ENCODE results near the gene CST3.
A peak's percentile ranks its signal among the peaks of the same experiment; 100 is the strongest.

Gene CST3

DNA sequence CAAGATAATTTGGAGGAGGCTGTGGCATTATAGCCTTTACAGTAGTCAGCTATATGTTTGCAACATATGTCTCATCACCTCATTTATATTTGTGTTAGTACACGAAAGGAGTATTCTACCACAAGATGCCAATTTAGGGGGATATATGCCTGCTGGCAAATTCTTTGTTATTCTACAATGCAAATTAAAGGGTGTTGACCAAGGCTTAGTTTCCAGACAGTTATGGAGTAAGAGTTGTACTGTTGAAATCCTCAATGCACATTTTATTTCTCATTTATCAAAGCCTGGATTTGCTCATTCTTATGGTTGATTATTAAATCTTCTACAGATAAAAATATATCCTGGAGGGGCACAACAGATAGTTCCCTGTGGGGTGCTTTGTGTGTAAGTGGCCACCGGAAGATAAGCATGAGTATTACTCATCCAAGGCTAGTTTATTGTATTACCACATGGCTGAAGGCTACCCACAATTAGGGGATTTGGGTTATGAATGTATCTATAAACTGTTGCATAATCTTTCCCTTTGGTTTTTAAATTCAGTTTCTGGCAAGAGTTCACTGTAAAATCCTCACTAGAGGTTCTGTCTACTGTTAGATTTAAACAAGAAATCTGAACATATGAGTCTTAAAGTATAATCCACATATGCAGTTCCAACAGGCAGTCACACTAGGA, 41.0 kb downstream of the CST3 start:
- peak; percentile 39 for DNase-seq (ENCODE audit: low read depth)
- TF ChIP-seq, protein P1, sequence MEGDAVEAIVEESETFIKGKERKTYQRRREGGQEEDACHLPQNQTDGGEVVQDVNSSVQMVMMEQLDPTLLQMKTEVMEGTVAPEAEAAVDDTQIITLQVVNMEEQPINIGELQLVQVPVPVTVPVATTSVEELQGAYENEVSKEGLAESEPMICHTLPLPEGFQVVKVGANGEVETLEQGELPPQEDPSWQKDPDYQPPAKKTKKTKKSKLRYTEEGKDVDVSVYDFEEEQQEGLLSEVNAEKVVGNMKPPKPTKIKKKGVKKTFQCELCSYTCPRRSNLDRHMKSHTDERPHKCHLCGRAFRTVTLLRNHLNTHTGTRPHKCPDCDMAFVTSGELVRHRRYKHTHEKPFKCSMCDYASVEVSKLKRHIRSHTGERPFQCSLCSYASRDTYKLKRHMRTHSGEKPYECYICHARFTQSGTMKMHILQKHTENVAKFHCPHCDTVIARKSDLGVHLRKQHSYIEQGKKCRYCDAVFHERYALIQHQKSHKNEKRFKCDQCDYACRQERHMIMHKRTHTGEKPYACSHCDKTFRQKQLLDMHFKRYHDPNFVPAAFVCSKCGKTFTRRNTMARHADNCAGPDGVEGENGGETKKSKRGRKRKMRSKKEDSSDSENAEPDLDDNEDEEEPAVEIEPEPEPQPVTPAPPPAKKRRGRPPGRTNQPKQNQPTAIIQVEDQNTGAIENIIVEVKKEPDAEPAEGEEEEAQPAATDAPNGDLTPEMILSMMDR (IDR thresholded peaks at IDR 0.05; ENCODE audit: control insufficient read depth, insufficient read depth, low read depth, low read length, missing control alignments) = no peak
- H3K4me3 ChIP-seq (ENCODE audit: control insufficient read depth, low read depth, low read length) = no peak overlapping the region

DNA sequence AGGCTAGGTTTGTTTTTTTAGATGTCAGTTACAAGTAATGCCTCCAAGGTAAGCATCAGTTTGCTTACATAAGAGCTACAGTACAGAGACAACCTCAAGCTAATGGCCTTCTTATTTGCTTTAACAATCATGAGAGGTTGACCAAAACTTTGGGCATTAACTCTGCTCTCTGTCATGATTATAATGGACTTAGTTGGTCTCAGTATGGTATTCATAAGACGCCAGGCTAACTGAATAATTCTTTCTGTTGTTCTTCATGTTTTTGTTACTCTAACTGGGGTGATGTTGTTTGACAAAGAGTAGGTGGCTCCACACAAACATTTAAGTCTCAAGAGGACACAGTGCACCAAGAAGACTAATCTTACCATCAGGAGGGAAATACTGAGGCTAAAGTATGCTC, 41.8 kb downstream of the CST3 start:
- no peak for DNase-seq (ENCODE audit: low read depth)
- no peak overlapping the region for H3K4me3 ChIP-seq (ENCODE audit: control insufficient read depth, low read depth, low read length)
- TF ChIP-seq, protein P1 (IDR thresholded peaks at IDR 0.05; ENCODE audit: control insufficient read depth, insufficient read depth, low read depth, low read length, missing control alignments) = no peak

DNA sequence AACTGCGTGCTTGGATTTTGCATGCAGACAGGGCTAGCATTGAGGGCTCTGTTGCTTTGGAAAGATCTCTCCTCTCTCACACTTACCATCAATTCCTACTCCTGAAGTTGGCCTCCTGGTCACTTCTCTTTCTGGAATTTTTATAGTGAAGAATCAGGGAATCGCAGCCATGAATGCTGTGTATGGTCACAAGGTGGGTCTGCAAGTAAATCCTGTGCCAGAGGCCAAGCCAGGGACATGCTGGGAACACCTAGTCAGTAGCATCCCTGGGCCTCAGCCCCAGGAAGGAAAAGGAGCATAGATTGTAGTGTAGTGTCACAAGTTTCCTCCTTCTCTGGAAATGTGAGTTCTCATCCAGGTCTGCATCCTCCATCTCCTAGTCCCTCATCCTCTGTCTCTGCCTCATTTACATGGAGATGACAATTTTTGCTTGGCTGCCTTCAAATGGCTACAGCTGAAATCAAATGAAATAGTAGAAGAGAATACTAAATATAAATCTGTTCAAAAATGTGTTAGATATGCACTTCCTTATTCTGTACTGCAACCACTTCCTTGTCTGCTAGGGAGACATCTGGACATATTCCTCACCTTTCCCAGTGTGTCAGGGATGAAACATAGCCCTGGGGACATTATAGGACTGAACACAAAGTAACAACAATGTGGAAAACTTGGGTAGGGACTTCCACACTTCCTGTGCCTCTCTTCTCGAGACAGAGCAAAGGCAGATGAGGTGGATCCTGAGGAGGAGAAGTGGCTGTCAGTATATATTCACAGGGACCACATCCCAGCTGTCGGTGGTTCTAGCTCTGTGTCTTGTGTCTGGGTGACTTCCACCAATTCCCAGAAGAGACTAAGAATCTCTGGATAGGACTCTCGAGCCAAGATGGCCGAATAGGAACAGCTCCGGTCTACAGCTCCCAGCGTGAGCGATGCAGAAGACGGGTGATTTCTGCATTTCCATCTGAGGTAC, 49.0 kb downstream of the CST3 start:
- TF ChIP-seq, protein P1 (IDR thresholded peaks at IDR 0.05; ENCODE audit: control insufficient read depth, insufficient read depth, low read depth, low read length, missing control alignments) = no peak
- no peak overlapping the region for H3K4me3 ChIP-seq (ENCODE audit: control insufficient read depth, low read depth, low read length)

DNA sequence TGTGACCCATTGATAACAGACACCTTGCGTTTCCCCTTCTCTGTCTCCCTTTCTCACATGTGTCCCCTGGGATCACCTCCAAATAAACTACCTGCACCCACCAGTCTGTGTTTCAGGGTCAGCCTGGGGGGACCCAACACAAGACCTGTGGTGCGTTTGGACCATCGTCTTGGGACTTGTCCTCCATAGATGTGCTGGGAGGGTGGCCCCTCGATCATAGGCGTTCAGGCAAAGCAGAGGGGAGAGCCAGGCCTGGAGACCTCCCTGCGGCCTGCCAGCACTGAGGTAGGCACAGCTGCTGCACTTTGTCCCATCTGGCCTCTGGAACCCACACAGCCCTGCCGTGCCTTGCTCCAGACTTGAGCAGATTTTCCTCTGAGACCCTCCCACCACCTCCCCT, 50.1 kb downstream of the CST3 start:
- H3K4me3 ChIP-seq (ENCODE audit: control insufficient read depth, low read depth, low read length) = no peak overlapping the region
- DNase-seq (ENCODE audit: low read depth) = no peak
- TF ChIP-seq, protein P1 (IDR thresholded peaks at IDR 0.05; ENCODE audit: control insufficient read depth, insufficient read depth, low read depth, low read length, missing control alignments) = no peak

More for the DNA sequence above, 49.0 kb downstream of the CST3 start:
- no peak for DNase-seq (ENCODE audit: low read depth)

DNA sequence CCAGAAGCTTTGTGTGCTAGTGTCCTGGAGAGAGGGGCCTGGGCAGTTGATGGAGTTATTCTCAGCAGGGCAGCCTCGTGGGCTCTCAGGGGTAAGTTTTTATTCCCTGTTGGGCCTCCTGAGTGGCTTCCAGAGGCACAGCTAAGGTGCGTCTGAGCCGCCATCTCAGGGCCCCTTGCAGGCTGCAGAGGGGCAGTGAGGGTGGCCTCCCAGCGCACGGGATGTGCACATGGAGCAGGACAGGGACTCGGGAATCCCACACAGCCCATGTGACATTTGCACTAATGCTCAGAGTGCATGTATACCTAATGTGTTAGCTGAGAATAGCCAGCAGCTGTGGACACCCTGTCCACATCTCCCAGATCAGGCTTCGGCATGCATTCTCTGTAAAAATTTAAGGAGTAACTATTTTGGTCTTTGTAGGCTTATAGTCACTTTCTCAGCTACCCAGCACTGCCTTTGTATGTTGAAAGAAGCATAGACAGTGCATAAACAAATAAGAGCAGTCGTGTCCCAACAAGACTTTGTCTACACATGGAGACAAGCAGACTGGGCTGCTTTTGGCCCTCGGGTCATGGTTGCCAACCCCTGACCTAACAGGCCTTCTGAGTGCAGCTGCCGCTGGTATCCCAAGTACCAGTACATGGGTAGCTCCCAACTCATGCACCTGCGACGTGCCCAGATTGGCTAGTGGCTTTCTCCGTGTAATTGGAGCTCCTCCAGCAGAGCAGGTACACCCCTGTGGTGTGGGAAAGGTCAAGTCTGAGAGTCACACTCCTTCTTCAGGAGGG, 50.8 kb downstream of the CST3 start:
- no peak for DNase-seq (ENCODE audit: low read depth)
- H3K4me3 ChIP-seq (ENCODE audit: control insufficient read depth, low read depth, low read length) = no peak overlapping the region
- TF ChIP-seq, protein P1 (IDR thresholded peaks at IDR 0.05; ENCODE audit: control insufficient read depth, insufficient read depth, low read depth, low read length, missing control alignments) = no peak
